HG02938 (cell line): Measurements from ENCODE around the gene CCDC32.
A peak's percentile ranks its signal among the peaks of the same experiment; 100 is the strongest.

Experiments used
- ATAC-seq: cut with Tn5 transposase; IDR thresholded peaks from one replicate; pipeline ENCODE4 v1.9.1; 2021; ENCODE audit warnings: mild to moderate bottlenecking, moderate library complexity; ENCODE audit not compliant: unreplicated experiment

CCDC32 gene

GRCh38 chr15:40567111-40567510 lies 2.3 kb upstream of the CCDC32 start:
- ATAC-seq: no peak

GRCh38 chr15:40565333-40566238 lies 744 bp upstream of the CCDC32 start:
- no peak for ATAC-seq

DNA sequence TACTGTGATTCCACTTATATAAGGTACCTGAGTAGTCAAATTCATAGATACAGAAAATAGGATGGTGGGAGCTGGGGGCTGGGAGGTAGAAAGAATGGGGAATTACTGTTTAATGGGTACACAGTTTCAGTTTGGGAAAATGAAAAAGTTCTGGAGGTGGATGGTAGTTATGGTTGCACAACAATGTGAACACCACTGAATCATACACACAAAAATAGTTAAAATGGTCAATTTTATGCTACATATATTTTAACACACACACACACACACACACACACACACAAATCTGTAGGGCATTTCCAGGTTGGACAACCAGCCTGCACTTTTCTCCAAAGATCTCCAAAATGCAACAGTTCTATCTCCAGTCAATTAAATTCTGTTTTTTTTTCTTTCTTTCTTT lies 1.4 kb downstream of the CCDC32 start:
- no peak for ATAC-seq

DNA sequence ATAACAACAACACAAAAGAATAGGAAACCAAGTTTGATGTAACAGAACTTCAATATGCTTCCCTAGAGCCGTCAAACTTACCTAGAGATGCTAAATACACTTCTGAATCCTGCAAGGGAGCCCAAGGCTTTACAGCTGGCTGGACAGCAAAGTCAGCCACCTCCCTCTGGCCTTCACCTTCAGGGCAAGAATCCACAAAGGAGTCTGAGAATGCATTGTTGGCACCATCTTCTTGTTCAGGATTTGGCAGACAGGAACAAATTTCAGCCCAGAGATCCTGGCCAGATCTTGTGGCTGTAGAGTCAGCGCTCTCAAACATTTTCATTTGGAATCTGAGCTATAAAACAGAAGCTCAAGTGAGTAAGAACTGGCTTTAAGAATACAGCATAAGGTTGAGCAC lies 2.2 kb downstream of the CCDC32 start:
- ATAC-seq: no peak

- ATAC-seq: no peak
Observed at GRCh38 chr15:40558952-40559742, 5.7 kb downstream of the CCDC32 start.

- ATAC-seq: no peak
Observed at GRCh38 chr15:40555876-40556275, 9.0 kb downstream of the CCDC32 start.

DNA sequence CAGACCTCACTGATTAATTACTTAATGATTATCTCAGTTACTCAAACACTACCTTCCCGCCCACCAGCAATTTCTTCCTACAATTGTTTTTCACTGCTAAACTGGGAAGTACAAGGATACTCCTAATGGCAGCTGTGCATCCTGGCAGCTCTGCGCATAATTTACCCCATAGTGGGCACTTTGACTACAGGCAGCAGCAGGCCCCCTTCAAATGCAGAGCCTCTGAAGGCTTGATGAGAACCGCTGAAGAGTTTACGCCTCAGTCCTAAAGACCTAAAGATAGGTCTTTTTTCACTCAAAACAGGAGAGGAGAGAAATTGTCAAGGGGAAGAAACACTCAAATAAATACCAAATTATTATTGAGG lies 10.7 kb downstream of the CCDC32 start:
- no peak for ATAC-seq

DNA sequence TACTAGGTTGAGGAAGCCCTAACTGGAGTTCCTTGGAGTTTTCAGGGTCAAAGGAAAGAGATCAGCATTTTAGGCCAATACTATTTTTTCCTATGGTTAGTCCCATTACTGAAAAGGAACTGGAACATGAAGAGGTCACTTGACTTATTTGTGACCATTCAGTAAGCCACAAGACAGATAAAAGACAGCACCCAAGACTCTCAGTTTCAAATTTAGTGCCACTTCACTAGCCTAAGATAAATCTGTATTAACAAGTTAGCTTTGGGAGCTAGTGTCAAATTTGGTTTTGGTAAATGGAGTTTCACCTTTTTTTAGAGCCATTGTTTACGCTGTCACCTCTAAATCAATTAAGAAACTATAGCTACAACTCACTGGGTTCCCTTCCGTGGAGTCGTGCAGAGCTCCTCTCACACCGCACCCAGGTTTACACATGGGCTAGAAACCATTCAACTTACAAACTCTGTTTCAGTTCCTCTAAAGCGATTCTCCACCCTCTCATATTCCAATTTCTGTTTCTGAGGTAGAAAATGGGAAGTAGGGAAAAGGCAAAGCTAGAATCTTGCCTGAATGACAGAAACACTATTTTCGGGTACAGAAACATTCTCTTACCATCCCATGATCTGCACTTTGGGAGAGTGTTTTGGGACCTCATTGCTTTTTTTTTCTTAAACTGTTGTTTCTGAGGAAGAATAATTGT lies 14.4 kb downstream of the CCDC32 start:
- ATAC-seq: peak; percentile 66

DNA sequence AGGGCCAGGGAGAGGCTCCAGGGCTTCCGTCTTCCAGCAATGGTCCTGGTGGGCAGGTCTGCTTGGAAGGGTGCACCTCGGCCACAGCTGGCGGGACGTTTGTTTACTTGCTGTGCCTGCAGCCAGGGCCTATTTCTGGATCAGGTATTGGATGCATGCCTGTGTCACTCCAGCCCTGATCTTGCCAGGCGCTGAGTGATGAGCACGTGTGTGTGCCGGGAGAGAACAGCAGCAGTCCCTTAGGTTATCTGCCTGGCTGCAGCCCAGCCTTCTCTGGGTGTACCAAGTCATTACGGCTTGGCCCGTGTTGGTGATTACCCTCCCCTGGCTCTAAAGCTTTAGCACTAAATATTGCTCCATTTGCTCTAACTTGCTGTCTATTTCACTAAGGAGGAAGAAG lies 14.9 kb downstream of the CCDC32 start:
- no peak for ATAC-seq

- ATAC-seq: no peak
Observed at GRCh38 chr15:40548610-40549009, 16.2 kb downstream of the CCDC32 start.

- no peak for ATAC-seq
Observed at GRCh38 chr15:40545457-40545856, 19.4 kb downstream of the CCDC32 start.

- ATAC-seq: peak; percentile 67
Observed at GRCh38 chr15:40543631-40544294, 21.1 kb downstream of the CCDC32 start.

DNA sequence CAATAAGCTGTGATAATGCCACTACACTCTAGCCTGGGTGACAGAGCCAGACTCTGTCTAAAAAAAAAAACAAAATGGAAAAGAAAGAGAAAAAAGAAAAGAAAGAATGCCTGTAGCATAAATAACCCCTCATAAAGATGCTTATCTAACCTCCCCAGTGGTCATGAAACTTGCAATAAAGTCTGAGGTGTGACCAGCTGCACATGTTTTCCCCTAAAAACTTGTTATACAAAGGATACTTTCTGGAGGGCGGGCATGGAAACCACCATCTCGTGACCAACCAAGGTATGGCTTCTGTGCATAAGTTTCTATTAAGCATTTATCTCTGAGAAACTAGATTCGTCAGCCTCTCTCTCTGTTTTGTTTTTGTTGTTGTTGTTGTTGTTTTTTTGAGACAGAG lies 21.8 kb downstream of the CCDC32 start:
- no peak for ATAC-seq

GRCh38 chr15:40538976-40539375 lies 25.9 kb downstream of the CCDC32 start:
- no peak for ATAC-seq

DNA sequence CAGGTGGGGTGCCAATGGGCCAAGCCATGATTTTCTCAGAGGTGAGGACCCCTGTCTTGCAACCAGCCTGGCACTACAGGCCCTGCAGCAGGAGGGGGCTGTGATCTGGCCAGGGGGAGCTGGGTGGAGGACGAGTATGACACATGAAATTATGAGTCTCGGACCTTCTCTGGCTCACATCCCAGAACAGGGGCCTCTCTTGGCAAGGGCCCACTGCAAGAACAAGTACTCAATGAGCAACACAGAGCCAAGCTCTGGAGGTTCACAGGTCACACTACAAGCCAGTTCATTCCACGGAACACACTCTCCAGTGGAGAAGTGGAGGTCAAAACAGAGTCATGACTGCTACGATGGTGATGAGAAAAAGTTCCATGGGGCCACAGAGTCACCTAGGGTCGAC lies 28.3 kb downstream of the CCDC32 start:
- ATAC-seq: no peak

- ATAC-seq: no peak
Observed at GRCh38 chr15:40534371-40534770, 30.5 kb downstream of the CCDC32 start.

GRCh38 chr15:40533763-40534364 lies 31.0 kb downstream of the CCDC32 start:
- ATAC-seq: no peak

- no peak for ATAC-seq
Observed at GRCh38 chr15:40528801-40529200, 36.0 kb downstream of the CCDC32 start.

- no peak for ATAC-seq
Observed at GRCh38 chr15:40525855-40526254, 39.0 kb downstream of the CCDC32 start.

DNA sequence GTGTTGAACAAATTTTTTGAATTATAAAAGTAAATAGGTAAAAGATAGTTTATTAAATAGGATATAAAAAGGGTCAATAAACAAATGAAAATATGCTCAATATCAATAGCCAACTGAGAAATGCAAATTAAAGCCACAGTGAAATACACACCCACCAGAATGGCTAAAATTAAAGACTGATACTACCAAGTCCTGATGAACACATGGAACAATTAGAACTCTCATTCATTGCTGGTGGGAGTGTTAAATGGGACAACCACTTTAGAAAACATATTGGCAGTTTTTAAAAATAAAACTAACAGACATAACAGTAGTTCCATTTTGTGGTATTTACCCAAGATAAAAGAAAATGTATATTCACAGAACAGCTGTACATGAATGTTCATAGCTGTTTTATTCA lies 41.2 kb downstream of the CCDC32 start:
- no peak for ATAC-seq

GRCh38 chr15:40516322-40516721 lies 48.5 kb downstream of the CCDC32 start:
- no peak for ATAC-seq
